ENCODE measurements around the gene BICC1.

DNA sequence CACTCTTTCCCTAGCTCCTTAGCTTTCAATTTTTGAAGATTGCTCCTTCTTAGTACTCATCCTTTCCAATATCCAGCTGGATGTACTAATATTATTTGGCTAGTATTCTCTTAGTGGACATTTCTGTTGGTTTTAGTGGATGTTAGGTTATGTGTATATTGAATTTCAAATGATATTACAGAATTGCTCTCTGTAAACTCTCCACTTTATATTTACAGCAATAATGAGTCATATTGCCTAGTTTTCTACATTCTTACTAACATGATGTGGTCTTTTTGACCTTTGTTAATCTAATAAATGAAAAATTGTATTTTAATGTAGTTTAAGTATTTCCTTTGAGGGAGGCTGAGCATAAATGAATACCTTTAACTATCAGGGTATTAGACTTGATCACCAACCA is 69.4 kb downstream of the BICC1 start:
- TF ChIP-seq, protein P1, sequence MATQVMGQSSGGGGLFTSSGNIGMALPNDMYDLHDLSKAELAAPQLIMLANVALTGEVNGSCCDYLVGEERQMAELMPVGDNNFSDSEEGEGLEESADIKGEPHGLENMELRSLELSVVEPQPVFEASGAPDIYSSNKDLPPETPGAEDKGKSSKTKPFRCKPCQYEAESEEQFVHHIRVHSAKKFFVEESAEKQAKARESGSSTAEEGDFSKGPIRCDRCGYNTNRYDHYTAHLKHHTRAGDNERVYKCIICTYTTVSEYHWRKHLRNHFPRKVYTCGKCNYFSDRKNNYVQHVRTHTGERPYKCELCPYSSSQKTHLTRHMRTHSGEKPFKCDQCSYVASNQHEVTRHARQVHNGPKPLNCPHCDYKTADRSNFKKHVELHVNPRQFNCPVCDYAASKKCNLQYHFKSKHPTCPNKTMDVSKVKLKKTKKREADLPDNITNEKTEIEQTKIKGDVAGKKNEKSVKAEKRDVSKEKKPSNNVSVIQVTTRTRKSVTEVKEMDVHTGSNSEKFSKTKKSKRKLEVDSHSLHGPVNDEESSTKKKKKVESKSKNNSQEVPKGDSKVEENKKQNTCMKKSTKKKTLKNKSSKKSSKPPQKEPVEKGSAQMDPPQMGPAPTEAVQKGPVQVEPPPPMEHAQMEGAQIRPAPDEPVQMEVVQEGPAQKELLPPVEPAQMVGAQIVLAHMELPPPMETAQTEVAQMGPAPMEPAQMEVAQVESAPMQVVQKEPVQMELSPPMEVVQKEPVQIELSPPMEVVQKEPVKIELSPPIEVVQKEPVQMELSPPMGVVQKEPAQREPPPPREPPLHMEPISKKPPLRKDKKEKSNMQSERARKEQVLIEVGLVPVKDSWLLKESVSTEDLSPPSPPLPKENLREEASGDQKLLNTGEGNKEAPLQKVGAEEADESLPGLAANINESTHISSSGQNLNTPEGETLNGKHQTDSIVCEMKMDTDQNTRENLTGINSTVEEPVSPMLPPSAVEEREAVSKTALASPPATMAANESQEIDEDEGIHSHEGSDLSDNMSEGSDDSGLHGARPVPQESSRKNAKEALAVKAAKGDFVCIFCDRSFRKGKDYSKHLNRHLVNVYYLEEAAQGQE (IDR thresholded peaks at IDR 0.05; ENCODE audit: insufficient read depth in 1 of 2, low read depth in 2 of 2, low read length in 2 of 2), result no peak
- no peak for TF ChIP-seq POLR2AphosphoS5 (IDR thresholded peaks at IDR 0.05; ENCODE audit: low read depth, low read length)
